Measurements from ENCODE around the gene TRIO. TPM values are rescaled to one million over a fixed set of nuclear protein-coding genes. Genes with fewer than 3 reads are reported as not detected.

The TRIO gene
- total and polyA plus RNA-seq, 2 of the 8 experiments (the other 6 are each of a cell fraction or from before 2014, with no cell fraction given): 35.1 to 69.1 TPM

- Histone ChIP-seq H2BK5ac (ENCODE audit: low read depth, low read length) (no peak overlapping the region), H3K14ac (ENCODE audit: insufficient read length) (no peak overlapping the region), H2BK20ac (ENCODE audit: low read length) (no peak overlapping the region), H2AK5ac (ENCODE audit: low read depth, low read length) (no peak overlapping the region), H2BK15ac (ENCODE audit: low read length) (no peak overlapping the region), H4K20me1 (replicated peaks in 1 of 2; ENCODE audit: control insufficient read depth in 1 of 2, insufficient read depth in 2 of 2, low read length in 2 of 2) (peaks cover 0 to 2% of the 10 kb centered on the region in 2 experiments), H3K23ac (ENCODE audit: insufficient read length) (no peak overlapping the region), H3K27ac (ENCODE audit: low read depth, low read length) (no peak overlapping the region), H3K9me3 (ENCODE audit: insufficient read depth in 2 of 2, low read depth in 1 of 2, low read length in 1 of 2) (no peaks in the 10 kb centered on the region), H3K27me3 (replicated peaks in 1 of 4; ENCODE audit: control insufficient read depth in 3 of 4, extremely low read depth in 1 of 4, insufficient read depth in 3 of 4, low read length in 3 of 4) (no peaks in the 10 kb centered on the region), H3K4ac (replicated peaks; ENCODE audit: insufficient read length, low read depth, low read length) (no peak overlapping the region), H4K91ac (replicated peaks; ENCODE audit: insufficient read length, low read length) (no peak overlapping the region), H3K4me1 (replicated peaks in 1 of 4; ENCODE audit: control insufficient read depth in 3 of 4, insufficient read depth in 4 of 4, low read length in 3 of 4) (no peaks in the 10 kb centered on the region), H3K36me3 (ENCODE audit: control insufficient read depth in 2 of 4, insufficient read depth in 4 of 4, low read length in 3 of 4) (peaks cover 2 to 30% (median 24%) of the 10 kb centered on the region in 4 experiments; a peak in 6 of 8 replicates), H3K23me2 (ENCODE audit: low read depth, low read length) (peaks cover 5% of the 10 kb centered on the region; the same call in 1 of the 2 replicates), H4K8ac (ENCODE audit: extremely low read depth, insufficient read depth, low read length) (no peak overlapping the region), H2AFZ (ENCODE audit: low read length) (no peak overlapping the region), H4K5ac (ENCODE audit: insufficient read length, low read depth, low read length) (no peak overlapping the region), H3K79me1 (ENCODE audit: low read depth, low read length) (no peaks in the 10 kb centered on the region; the same call in 1 of the 2 replicates), H2BK12ac (ENCODE audit: low read depth, low read length) (no peak overlapping the region), H2BK120ac (replicated peaks; ENCODE audit: low read depth, low read length) (no peak overlapping the region), H3K4me2 (ENCODE audit: insufficient read depth in 1 of 2, low read depth in 2 of 2, low read length in 2 of 2) (no peak overlapping the region), H3K4me3 (ENCODE audit: extremely low read depth in 1 of 4, insufficient read depth in 2 of 4, low read depth in 3 of 4, low read length in 4 of 4) (no peak overlapping the region), H3K9ac (replicated peaks in 1 of 4; ENCODE audit: extremely low read depth in 1 of 4, low read depth in 3 of 4, low read length in 3 of 4) (no peak overlapping the region), H3K79me2 (ENCODE audit: control insufficient read depth in 1 of 2, insufficient read depth in 2 of 2, low read length in 2 of 2) (no peaks in the 10 kb centered on the region), H3K18ac (ENCODE audit: extremely low read depth, low read length) (no peak overlapping the region), H3K56ac (replicated peaks; ENCODE audit: insufficient read length, low read depth, low read length) (no peak overlapping the region)
- POLR2A ChIA-PET (ENCODE audit: partially characterized antibody): no interaction called here
- no peak for FAIRE-seq
- WGBS, 2 experiments (ENCODE audit: extremely low coverage in 1 of 2, insufficient coverage in 1 of 2, insufficient read length in 1 of 2, insufficient replicate concordance in 2 of 2, low coverage in 1 of 2, low lambda C conversion rate in 2 of 2, missing lambda C conversion rate in 1 of 2): 95% methylated on average over 5 of the region's 5 CpGs; no CpG with 5 or more reads in 1 of the 2 experiments
- no peak for TF ChIP-seq MAFK (IDR thresholded peaks at IDR 0.05; ENCODE audit: low read depth, low read length)
- TF ChIP-seq SP1 (IDR thresholded peaks at IDR 0.05; ENCODE audit: low read depth, low read length): no peak
- TF ChIP-seq PHF8 (conservative IDR thresholded peaks at IDR 0.05; ENCODE audit: low read depth, low read length): no peak
- no peak for TF ChIP-seq CTBP2 (IDR thresholded peaks at IDR 0.05; ENCODE audit: borderline replicate concordance, insufficient read depth, insufficient read length, low read length)
- TF ChIP-seq TAF7 (optimal IDR thresholded peaks at IDR 0.05; ENCODE audit: borderline replicate concordance, low read depth, low read length): no peak
- TF ChIP-seq YY1 (IDR thresholded peaks at IDR 0.05; ENCODE audit: low read depth, low read length): no peak
- TF ChIP-seq EZH2 (IDR thresholded peaks at IDR 0.05; ENCODE audit: low read depth, low read length, severe bottlenecking): no peak
- no peak for TF ChIP-seq SP2 (IDR thresholded peaks at IDR 0.05; ENCODE audit: low read length)
- TF ChIP-seq JUND (IDR thresholded peaks at IDR 0.05; ENCODE audit: low read length): no peak
- TF ChIP-seq POLR2AphosphoS5 (IDR thresholded peaks at IDR 0.05; ENCODE audit: low read depth, low read length): no peak
- no peak for TF ChIP-seq SRF (IDR thresholded peaks at IDR 0.05; ENCODE audit: low read depth, low read length)
- TF ChIP-seq RAD21 (IDR thresholded peaks at IDR 0.05 in 1 of 2, conservative IDR thresholded peaks at IDR 0.05 in 1 of 2; ENCODE audit: low read depth in 2 of 2, low read length in 2 of 2): no peak
- TF ChIP-seq FOSL1 (IDR thresholded peaks at IDR 0.05; ENCODE audit: insufficient read depth, low read depth, low read length): no peak
- TF ChIP-seq SUZ12 (IDR thresholded peaks at IDR 0.05; ENCODE audit: low read length): no peak
- CTCF ChIA-PET (ENCODE audit: partially characterized antibody): interaction anchor here (0.7 to 3.4 kb wide), 4 partner anchors 15 to 159 kb away, joined by 3 to 16 read pairs (median 4); no protein-coding TSS in a partner anchor
- DNase-seq (ENCODE audit: low read depth in 1 of 2, low spot score in 2 of 2): no peak
These were observed 346.5 kb downstream of the TRIO start for GRCh38 chr5:14489643-14490042.
